Calu3 (cell line): Measurements from ENCODE around the gene C3orf38. TPM values are rescaled to one million over a fixed set of nuclear protein-coding genes. Genes with fewer than 3 reads are reported as not detected.
"Not testable (repeated sequence)": the region's sequence is repeated elsewhere in the genome, so short reads cannot be mapped to it uniquely, and the experiment has no call there.

Experiments
- BruUV-seq: library from RNA; stranded (reverse); fragments of 400-500 nt; replicated peaks from 2 replicates; lab custom pipeline; 2021; lab: Mats Ljungman, UMichigan
- CTCF ChIA-PET: fragments of 300-600 bp; sonication (Branson Sonifier 250); formaldehyde crosslinking; loops from one replicate; lab custom pipeline; 2022; ENCODE audit warnings: antibody characterized with exemption; lab: Charles Lee
- DNase-seq: peaks from one replicate; pipeline ENCODE4 v3.0.0; 2022
- H3K27ac Mint-ChIP-seq: one replicate; pipeline ENCODE4 v1.8.0; 2022; ENCODE audit warnings: mixed read lengths; ENCODE audit not compliant: unreplicated experiment
- H3K27me3 Mint-ChIP-seq: one replicate; pipeline ENCODE4 v1.8.0; 2022; ENCODE audit warnings: mixed read lengths; ENCODE audit not compliant: unreplicated experiment
- H3K36me3 Mint-ChIP-seq: one replicate; pipeline ENCODE4 v1.8.0; 2022; ENCODE audit warnings: mild to moderate bottlenecking, moderate library complexity, mixed read lengths; ENCODE audit not compliant: insufficient read depth, unreplicated experiment
- H3K4me1 Mint-ChIP-seq: one replicate; pipeline ENCODE4 v1.8.0; 2022; ENCODE audit warnings: mild to moderate bottlenecking, low read depth, mixed read lengths; ENCODE audit not compliant: unreplicated experiment
- H3K4me3 Mint-ChIP-seq: one replicate; pipeline ENCODE4 v1.8.0; 2022; ENCODE audit warnings: mild to moderate bottlenecking, low read depth, moderate library complexity, mixed read lengths; ENCODE audit not compliant: unreplicated experiment
- H3K9me3 Mint-ChIP-seq: one replicate; pipeline ENCODE4 v1.8.0; 2022; ENCODE audit warnings: low read depth, mixed read lengths; ENCODE audit not compliant: unreplicated experiment
- intact Hi-C: fragments of 100-400 bp; cut with micrococcal nuclease; formaldehyde crosslinking; loops from one replicate; pipeline ENCODE4 v1.10.0; 2022; ENCODE audit not compliant: unreplicated experiment
- total RNA-seq: library from RNA; stranded (reverse); gene quantifications from 2 replicates; pipeline ENCODE4 v1.2.3, GENCODE V29; 2022
- TF ChIP-seq, protein P1 (sequence below): fragments of 200-600 bp; IDR thresholded peaks from one replicate; pipeline ENCODE4 v1.8.0; 2022; ENCODE audit warnings: antibody characterized with exemption; ENCODE audit not compliant: unreplicated experiment

C3orf38 gene
- total RNA-seq, 1 experiment from 2014 or later: 21.6 TPM

GRCh38 chr3:88167704-88168103 is 17.9 kb downstream of the C3orf38 start:
- intact Hi-C loops: no loop called here
- H3K4me1 Mint-ChIP-seq: no peaks in the 10 kb centered on the region

DNA sequence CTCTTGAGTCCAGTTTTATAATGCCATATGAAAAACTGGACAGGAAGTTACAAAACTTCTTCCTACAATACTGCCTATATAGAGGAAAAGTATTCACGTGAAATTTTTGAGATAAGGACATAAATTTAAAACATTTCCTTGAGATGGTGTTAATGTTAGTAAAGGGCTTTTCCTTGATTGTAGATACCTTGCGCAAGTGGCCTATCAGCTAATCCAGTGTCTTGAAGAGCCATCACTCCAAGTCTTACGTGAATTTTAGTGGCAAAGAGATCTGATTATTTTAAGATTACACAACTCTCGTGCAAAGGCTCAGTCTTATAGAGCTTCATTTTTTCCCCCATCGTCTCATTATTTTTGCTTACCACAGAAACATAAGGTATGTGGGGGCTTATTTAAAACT is 18.4 kb downstream of the C3orf38 start:
- no TSS peak for BruUV-seq
- Mint-ChIP-seq H3K36me3 (no peaks in the 10 kb centered on the region), H3K27ac (no peak overlapping the region), H3K4me1 (no peaks in the 10 kb centered on the region), H3K4me3 (no peak overlapping the region), H3K27me3 (no peaks in the 10 kb centered on the region), H3K9me3 (no peaks in the 10 kb centered on the region)
- CTCF ChIA-PET: interaction anchor here (0.5 kb wide), 1 partner anchor 1154 kb away, joined by 3 read pairs; no protein-coding TSS in a partner anchor
- DNase-seq: no peak
- intact Hi-C loops: no loop called here
- TF ChIP-seq, protein P1, sequence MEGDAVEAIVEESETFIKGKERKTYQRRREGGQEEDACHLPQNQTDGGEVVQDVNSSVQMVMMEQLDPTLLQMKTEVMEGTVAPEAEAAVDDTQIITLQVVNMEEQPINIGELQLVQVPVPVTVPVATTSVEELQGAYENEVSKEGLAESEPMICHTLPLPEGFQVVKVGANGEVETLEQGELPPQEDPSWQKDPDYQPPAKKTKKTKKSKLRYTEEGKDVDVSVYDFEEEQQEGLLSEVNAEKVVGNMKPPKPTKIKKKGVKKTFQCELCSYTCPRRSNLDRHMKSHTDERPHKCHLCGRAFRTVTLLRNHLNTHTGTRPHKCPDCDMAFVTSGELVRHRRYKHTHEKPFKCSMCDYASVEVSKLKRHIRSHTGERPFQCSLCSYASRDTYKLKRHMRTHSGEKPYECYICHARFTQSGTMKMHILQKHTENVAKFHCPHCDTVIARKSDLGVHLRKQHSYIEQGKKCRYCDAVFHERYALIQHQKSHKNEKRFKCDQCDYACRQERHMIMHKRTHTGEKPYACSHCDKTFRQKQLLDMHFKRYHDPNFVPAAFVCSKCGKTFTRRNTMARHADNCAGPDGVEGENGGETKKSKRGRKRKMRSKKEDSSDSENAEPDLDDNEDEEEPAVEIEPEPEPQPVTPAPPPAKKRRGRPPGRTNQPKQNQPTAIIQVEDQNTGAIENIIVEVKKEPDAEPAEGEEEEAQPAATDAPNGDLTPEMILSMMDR: no peak

More at GRCh38 chr3:88167704-88168103, 17.9 kb downstream of the C3orf38 start:
- Mint-ChIP-seq H3K4me3 (no peak overlapping the region), H3K36me3 (no peaks in the 10 kb centered on the region), H3K27ac (no peak overlapping the region), H3K9me3 (no peaks in the 10 kb centered on the region), H3K27me3 (no peaks in the 10 kb centered on the region)
- no peak for DNase-seq
- TF ChIP-seq, protein P1: no peak
- no TSS peak for BruUV-seq
- CTCF ChIA-PET: interaction anchor here (0.5 kb wide), 1 partner anchor 1154 kb away, joined by 3 read pairs; no protein-coding TSS in a partner anchor

DNA sequence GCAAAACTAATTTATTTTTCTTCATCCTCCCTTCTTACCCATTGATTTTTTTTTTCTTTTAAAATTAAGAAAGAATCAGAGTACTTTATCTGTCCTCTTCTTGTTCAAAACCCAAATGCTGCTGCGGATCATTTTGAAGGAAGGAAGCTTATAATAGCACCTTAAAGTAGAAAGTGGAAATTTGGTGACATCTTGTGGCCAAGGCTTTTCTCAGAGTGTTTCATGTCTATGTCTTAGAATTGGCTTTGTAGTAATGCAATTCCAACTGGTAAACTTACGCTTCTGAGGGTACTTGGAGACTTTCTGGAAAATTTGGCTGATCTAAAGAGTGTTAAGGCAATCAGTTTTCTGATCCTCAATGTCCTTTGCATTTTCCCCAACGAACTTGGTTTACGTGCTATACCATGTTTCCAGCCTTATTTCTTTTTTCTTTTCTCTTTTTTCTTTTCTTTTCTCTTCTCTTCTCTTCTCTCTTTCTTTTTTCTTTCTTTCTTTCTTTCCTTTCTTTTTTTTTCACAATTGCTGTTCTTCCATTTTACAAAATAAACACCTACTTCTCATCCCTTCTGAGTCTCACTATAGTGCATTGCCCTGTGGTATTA is 30.7 kb downstream of the C3orf38 start:
- CTCF ChIA-PET: no interaction called here
- TF ChIP-seq, protein P1: peak; percentile 18
- DNase-seq: peak; percentile 13
- Mint-ChIP-seq H3K27ac (no peak overlapping the region), H3K27me3 (no peaks in the 10 kb centered on the region), H3K9me3 (peaks cover 5% of the 10 kb centered on the region), H3K4me3 (no peak overlapping the region), H3K36me3 (no peaks in the 10 kb centered on the region), H3K4me1 (no peaks in the 10 kb centered on the region)
- intact Hi-C loops: no loop called here
- no TSS peak for BruUV-seq

- CTCF ChIA-PET, H3K4me3 Mint-ChIP-seq, intact Hi-C loops: not testable (repeated sequence)
Measured at GRCh38 chr3:88182165-88182918, 32.6 kb downstream of the C3orf38 start.

More at GRCh38 chr3:88182165-88182918, 32.6 kb downstream of the C3orf38 start:
- not testable (repeated sequence) for DNase-seq, H3K27me3 Mint-ChIP-seq, H3K27ac Mint-ChIP-seq, BruUV-seq, H3K9me3 Mint-ChIP-seq, H3K4me1 Mint-ChIP-seq, H3K36me3 Mint-ChIP-seq
